GM23248 (cell line): ENCODE data around the gene STK11IP.

Source experiments
- EZH2 ChIP-seq: fragments of 200-600 bp; sonication (generic); IDR thresholded peaks from 2 replicates; pipeline ENCODE4 v1.6.1; 2018; ENCODE audit warnings: antibody characterized with exemption, mild to moderate bottlenecking; ENCODE audit not compliant: insufficient read depth, poor library complexity, severe bottlenecking
- EZH2phosphoT487 ChIP-seq: fragments of 200-600 bp; sonication (generic); IDR thresholded peaks from 2 replicates; pipeline ENCODE4 v1.6.1; 2018; ENCODE audit warnings: antibody characterized with exemption, moderate library complexity, mild to moderate bottlenecking, low read depth; ENCODE audit not compliant: insufficient read depth

- no peak for TF ChIP-seq EZH2
- no peak for TF ChIP-seq EZH2phosphoT487
Observed at GRCh38 chr2:219664944-219665343, 67.3 kb downstream of the STK11IP start.
